Measurements from ENCODE around the gene UNC45A. TPM values are rescaled to one million over a fixed set of nuclear protein-coding genes. Genes with fewer than 3 reads are reported as not detected.
A peak's percentile ranks its signal among the peaks of the same experiment; 100 is the strongest.

UNC45A gene
- polyA plus RNA-seq, 3 donors = 29.3 to 42.6 (median 30.4) TPM

- peaks cover 10 to 17% of the 10 kb centered on the region in 2 donors for H3K4me1 ChIP-seq (ENCODE audit: control insufficient read depth in 1 of 2, insufficient read depth in 2 of 2, low read length in 2 of 2)
- no peak overlapping the region for H3K9ac ChIP-seq (ENCODE audit: insufficient read depth, low read length, poor library complexity, severe bottlenecking)
- peaks cover 22% of the 10 kb centered on the region for H3K79me2 ChIP-seq (ENCODE audit: insufficient read depth, low read length)
- Mint-ChIP-seq H3K36me3 (peaks cover 45 to 62% of the 10 kb centered on the region in 2 donors), H3K27ac (peak overlapping the region in 1 of 7 donors; percentile 15), H3K9me3 (no peaks in the 10 kb centered on the region), H3K4me1 (peaks cover 15% of the 10 kb centered on the region), H3K4me3 (no peak overlapping the region), H3K27me3 (ENCODE audit: low read depth in 3 of 3) (no peaks in the 10 kb centered on the region)
- no peak for TF ChIP-seq CTCF (IDR thresholded peaks at IDR 0.05)
- WGBS (ENCODE audit: insufficient coverage) = 98% methylated on average over 16 of the region's 20 CpGs
- no peaks in the 10 kb centered on the region for H3K27me3 ChIP-seq (ENCODE audit: control insufficient read depth in 2 of 2, insufficient read depth in 2 of 2, low read length in 2 of 2)
- H3K4me3 ChIP-seq (replicated peaks in 1 of 3; ENCODE audit: low read depth in 2 of 3, low read length in 3 of 3) = no peak overlapping the region
- H3K4me2 ChIP-seq (replicated peaks; ENCODE audit: extremely low read depth, low read length, poor library complexity, severe bottlenecking) = no peak overlapping the region
- intact Hi-C loops (cut with micrococcal nuclease) = no loop called here
- H4K20me1 ChIP-seq (ENCODE audit: insufficient read depth, low read length) = peaks cover 7% of the 10 kb centered on the region
- H3K36me3 ChIP-seq (replicated peaks in 1 of 2; ENCODE audit: control insufficient read depth in 1 of 2, insufficient read depth in 2 of 2, low read length in 2 of 2) = peaks cover 29 to 59% of the 10 kb centered on the region in 2 donors
- no peak overlapping the region for H3K27ac ChIP-seq (ENCODE audit: low read depth in 1 of 2, low read length in 2 of 2)
- no peaks in the 10 kb centered on the region for H3K9me3 ChIP-seq (replicated peaks in 1 of 2; ENCODE audit: control insufficient read depth in 1 of 2, insufficient read depth in 1 of 2, low read length in 2 of 2)
- H2AFZ ChIP-seq (ENCODE audit: insufficient read depth, low read depth, low read length, poor library complexity, severe bottlenecking) = no peak overlapping the region
- DNase-seq = no peak
These were observed 25.4 kb downstream of the UNC45A start for GRCh38 chr15:90960298-90961091.

GRCh38 chr15:90962021-90962420 lies 26.9 kb downstream of the UNC45A start:
- peaks cover 41 to 74% of the 10 kb centered on the region in 2 donors for H3K36me3 ChIP-seq (replicated peaks in 1 of 2; ENCODE audit: control insufficient read depth in 1 of 2, insufficient read depth in 2 of 2, low read length in 2 of 2)
- H3K79me2 ChIP-seq (ENCODE audit: insufficient read depth, low read length) = peaks cover 11% of the 10 kb centered on the region
- no peak for TF ChIP-seq CTCF (IDR thresholded peaks at IDR 0.05)
- no peaks in the 10 kb centered on the region for H4K20me1 ChIP-seq (ENCODE audit: insufficient read depth, low read length)
- H3K9me3 ChIP-seq (replicated peaks in 1 of 2; ENCODE audit: control insufficient read depth in 1 of 2, insufficient read depth in 1 of 2, low read length in 2 of 2) = no peaks in the 10 kb centered on the region
- H3K4me3 ChIP-seq (replicated peaks in 1 of 3; ENCODE audit: low read depth in 2 of 3, low read length in 3 of 3) = no peak overlapping the region
- Mint-ChIP-seq H3K36me3 (peaks cover 60 to 76% of the 10 kb centered on the region in 2 donors), H3K27me3 (ENCODE audit: low read depth in 3 of 3) (no peaks in the 10 kb centered on the region), H3K4me3 (no peak overlapping the region), H3K4me1 (peaks cover 5% of the 10 kb centered on the region), H3K9me3 (no peaks in the 10 kb centered on the region), H3K27ac (no peak overlapping the region)
- no peak overlapping the region for H2AFZ ChIP-seq (ENCODE audit: insufficient read depth, low read depth, low read length, poor library complexity, severe bottlenecking)
- no peaks in the 10 kb centered on the region for H3K27me3 ChIP-seq (ENCODE audit: control insufficient read depth in 2 of 2, insufficient read depth in 2 of 2, low read length in 2 of 2)
- DNase-seq = no peak
- 100% methylated on average over 1 of the region's 4 CpGs for WGBS (ENCODE audit: insufficient coverage)
- no peak overlapping the region for H3K4me2 ChIP-seq (replicated peaks; ENCODE audit: extremely low read depth, low read length, poor library complexity, severe bottlenecking)
- intact Hi-C loops (cut with micrococcal nuclease) = no loop called here
- H3K27ac ChIP-seq (ENCODE audit: low read depth in 1 of 2, low read length in 2 of 2) = no peak overlapping the region
- no peak overlapping the region for H3K9ac ChIP-seq (ENCODE audit: insufficient read depth, low read length, poor library complexity, severe bottlenecking)
- peaks cover 0 to 4% of the 10 kb centered on the region in 2 donors for H3K4me1 ChIP-seq (ENCODE audit: control insufficient read depth in 1 of 2, insufficient read depth in 2 of 2, low read length in 2 of 2)

Measured in CD14-positive monocyte (primary cell).